Astrocyte (in vitro differentiated cells and primary cell): ENCODE data around the gene TTF2. TPM values are rescaled to one million over a fixed set of nuclear protein-coding genes. Genes with fewer than 3 reads are reported as not detected.

Experiments used
- DNase-seq: peaks from one replicate; pipeline ENCODE4 v3.0.0-alpha.2; 2010; ENCODE audit warnings: low read depth
- FAIRE-seq: peaks from 2 replicates; lab custom pipeline; 2011; peaks lifted over from hg19 to GRCh38; lab: Jason Lieb, UNC
- H2AFZ ChIP-seq: 2 replicates; pipeline ENCODE4 v1.6.0; 2012; ENCODE audit warnings: low read depth, low read length, inconsistent platforms
- H3K27ac ChIP-seq: 2 replicates; pipeline ENCODE4 v1.5.1; 2011; ENCODE audit warnings: low read depth, low read length, inconsistent platforms
- H3K27me3 ChIP-seq: 2 replicates; pipeline ENCODE4 v1.6.0; 2011; ENCODE audit warnings: low read length, inconsistent platforms; ENCODE audit not compliant: insufficient read depth
- H3K36me3 ChIP-seq: 2 replicates; pipeline ENCODE4 v1.5.1; 2011; ENCODE audit warnings: low read length, inconsistent platforms; ENCODE audit not compliant: insufficient read depth
- H3K4me1 ChIP-seq: 2 replicates; pipeline ENCODE4 v1.5.1; 2011; ENCODE audit warnings: low read length, inconsistent platforms; ENCODE audit not compliant: insufficient read depth
- H3K4me2 ChIP-seq: 2 replicates; pipeline ENCODE4 v1.6.0; 2012; ENCODE audit warnings: low read length, inconsistent platforms
- H3K4me3 ChIP-seq: 2 replicates; pipeline ENCODE4 v1.5.1; 2011; ENCODE audit warnings: low read depth, mild to moderate bottlenecking, low read length, inconsistent platforms; ENCODE audit not compliant: insufficient read depth
- H3K79me2 ChIP-seq: 2 replicates; pipeline ENCODE4 v1.6.0; 2012; ENCODE audit warnings: mild to moderate bottlenecking, low read length, inconsistent platforms; ENCODE audit not compliant: insufficient read depth
- H3K9ac ChIP-seq: 2 replicates; pipeline ENCODE4 v1.6.0; 2012; ENCODE audit warnings: mild to moderate bottlenecking, low read length, inconsistent platforms
- H3K9me3 ChIP-seq: 2 replicates; pipeline ENCODE4 v1.5.1; 2012; ENCODE audit warnings: low read depth, mild to moderate bottlenecking, low read length, inconsistent platforms; ENCODE audit not compliant: insufficient read depth
- H4K20me1 ChIP-seq: 2 replicates; pipeline ENCODE4 v1.6.0; 2012; ENCODE audit warnings: low read length, inconsistent platforms; ENCODE audit not compliant: insufficient read depth
- H3K27ac Mint-ChIP-seq: one replicate; pipeline ENCODE4 v1.8.0; 2021; ENCODE audit warnings: mild to moderate bottlenecking, mixed read lengths; ENCODE audit not compliant: unreplicated experiment
- H3K27me3 Mint-ChIP-seq: one replicate; pipeline ENCODE4 v1.8.0; 2021; ENCODE audit warnings: low read depth, mixed read lengths; ENCODE audit not compliant: unreplicated experiment
- H3K36me3 Mint-ChIP-seq: one replicate; pipeline ENCODE4 v1.8.0; 2021; ENCODE audit warnings: low read depth, mixed read lengths; ENCODE audit not compliant: unreplicated experiment
- H3K4me1 Mint-ChIP-seq: one replicate; pipeline ENCODE4 v1.8.0; 2021; ENCODE audit warnings: low read depth, mixed read lengths; ENCODE audit not compliant: unreplicated experiment
- H3K4me3 Mint-ChIP-seq: one replicate; pipeline ENCODE4 v1.8.0; 2021; ENCODE audit warnings: mild to moderate bottlenecking, moderate library complexity, mixed read lengths; ENCODE audit not compliant: unreplicated experiment
- H3K9me3 Mint-ChIP-seq: one replicate; pipeline ENCODE4 v1.8.0; 2021; ENCODE audit warnings: mild to moderate bottlenecking, mixed read lengths; ENCODE audit not compliant: unreplicated experiment
- EZH2 ChIP-seq: IDR thresholded peaks from 2 replicates; pipeline ENCODE4 v1.6.1; 2012; ENCODE audit warnings: mild to moderate bottlenecking, low read length, inconsistent platforms; ENCODE audit not compliant: insufficient read depth
- total RNA-seq: library from RNA; stranded (reverse); gene quantifications from 2 replicates; pipeline ENCODE4 v1.2.1, GENCODE V29; 2021
- TF ChIP-seq, protein P1 (sequence below): IDR thresholded peaks from 2 replicates; pipeline ENCODE4 v1.5.1; 2011; ENCODE audit warnings: low read depth, mild to moderate bottlenecking, inconsistent platforms, low read length, moderate library complexity; ENCODE audit not compliant: insufficient read depth

Gene TTF2
- total RNA-seq, 1 donor from 2014 or later, result 23.4 TPM

DNA sequence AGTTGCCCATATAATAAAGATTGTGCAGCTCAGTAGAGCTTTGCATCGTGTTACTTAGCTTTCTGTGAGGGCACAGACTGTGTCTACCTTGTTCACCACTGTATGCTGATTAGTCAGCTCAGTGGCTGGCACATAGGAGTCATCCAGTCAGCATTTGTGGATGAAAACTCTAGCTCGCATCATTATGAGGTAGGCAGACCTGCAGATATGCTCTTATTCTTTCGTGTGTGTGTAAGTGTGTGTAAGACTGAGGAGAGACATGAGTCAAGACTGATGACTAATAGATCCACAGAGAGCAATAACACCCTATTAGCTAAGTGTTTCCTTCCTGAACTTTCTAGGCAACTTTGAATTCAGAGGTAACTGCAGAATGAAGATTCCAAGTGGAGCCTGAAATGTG, 17.1 kb downstream of the TTF2 start:
- FAIRE-seq, result peak; percentile 84
- H3K4me2 ChIP-seq, result peak overlapping the region; percentile 31
- H3K36me3 Mint-ChIP-seq, result peaks cover 7% of the 10 kb centered on the region

DNA sequence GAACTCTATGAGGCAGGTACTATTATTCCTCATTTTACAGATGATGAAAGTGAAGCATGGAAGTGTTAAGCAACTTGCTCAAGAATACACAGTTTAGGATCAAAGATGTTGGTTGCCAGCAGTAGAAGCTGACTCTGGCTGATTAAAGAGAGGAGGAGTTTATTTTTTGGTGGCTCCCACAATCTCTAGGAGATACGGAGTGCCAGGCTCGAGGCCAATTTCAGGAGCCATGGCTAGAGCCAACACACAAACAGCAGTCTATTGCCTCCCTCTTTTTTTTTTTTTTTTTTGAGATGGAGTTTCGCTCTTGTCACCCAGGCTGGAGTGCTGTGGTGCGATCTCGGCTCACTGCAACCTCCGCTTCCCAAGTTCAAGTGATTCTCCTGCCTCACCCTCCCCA, 19.6 kb downstream of the TTF2 start:
- Histone ChIP-seq H3K36me3 (peaks cover 32% of the 10 kb centered on the region), H3K27me3 (no peaks in the 10 kb centered on the region), H3K79me2 (no peaks in the 10 kb centered on the region), H3K9me3 (no peaks in the 10 kb centered on the region), H4K20me1 (no peaks in the 10 kb centered on the region), H3K4me3 (no peak overlapping the region), H3K4me1 (peaks cover 14% of the 10 kb centered on the region), H3K27ac (no peak overlapping the region), H3K4me2 (no peak overlapping the region), H3K9ac (no peak overlapping the region), H2AFZ (no peak overlapping the region)
- Mint-ChIP-seq H3K4me3 (no peak overlapping the region), H3K9me3 (no peaks in the 10 kb centered on the region), H3K36me3 (peaks cover 11% of the 10 kb centered on the region), H3K4me1 (peaks cover 11% of the 10 kb centered on the region), H3K27ac (no peak overlapping the region), H3K27me3 (no peaks in the 10 kb centered on the region)
- DNase-seq, result no peak
- TF ChIP-seq EZH2, result no peak
- TF ChIP-seq, protein P1, sequence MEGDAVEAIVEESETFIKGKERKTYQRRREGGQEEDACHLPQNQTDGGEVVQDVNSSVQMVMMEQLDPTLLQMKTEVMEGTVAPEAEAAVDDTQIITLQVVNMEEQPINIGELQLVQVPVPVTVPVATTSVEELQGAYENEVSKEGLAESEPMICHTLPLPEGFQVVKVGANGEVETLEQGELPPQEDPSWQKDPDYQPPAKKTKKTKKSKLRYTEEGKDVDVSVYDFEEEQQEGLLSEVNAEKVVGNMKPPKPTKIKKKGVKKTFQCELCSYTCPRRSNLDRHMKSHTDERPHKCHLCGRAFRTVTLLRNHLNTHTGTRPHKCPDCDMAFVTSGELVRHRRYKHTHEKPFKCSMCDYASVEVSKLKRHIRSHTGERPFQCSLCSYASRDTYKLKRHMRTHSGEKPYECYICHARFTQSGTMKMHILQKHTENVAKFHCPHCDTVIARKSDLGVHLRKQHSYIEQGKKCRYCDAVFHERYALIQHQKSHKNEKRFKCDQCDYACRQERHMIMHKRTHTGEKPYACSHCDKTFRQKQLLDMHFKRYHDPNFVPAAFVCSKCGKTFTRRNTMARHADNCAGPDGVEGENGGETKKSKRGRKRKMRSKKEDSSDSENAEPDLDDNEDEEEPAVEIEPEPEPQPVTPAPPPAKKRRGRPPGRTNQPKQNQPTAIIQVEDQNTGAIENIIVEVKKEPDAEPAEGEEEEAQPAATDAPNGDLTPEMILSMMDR, result no peak
- no peak for FAIRE-seq

More for the DNA sequence above, 17.1 kb downstream of the TTF2 start:
- H3K9me3 Mint-ChIP-seq, result no peaks in the 10 kb centered on the region
- Histone ChIP-seq H3K4me3 (no peak overlapping the region), H3K9ac (no peak overlapping the region), H2AFZ (no peak overlapping the region), H3K36me3 (peaks cover 32% of the 10 kb centered on the region), H3K27ac (peak overlapping the region; percentile 58), H3K4me1 (peaks cover 14% of the 10 kb centered on the region), H4K20me1 (no peaks in the 10 kb centered on the region), H3K79me2 (no peaks in the 10 kb centered on the region), H3K9me3 (no peaks in the 10 kb centered on the region), H3K27me3 (no peaks in the 10 kb centered on the region)
- no peak for TF ChIP-seq EZH2
- TF ChIP-seq, protein P1, result no peak
- peak overlapping the region; percentile 14 for H3K4me3 Mint-ChIP-seq
- no peaks in the 10 kb centered on the region for H3K27me3 Mint-ChIP-seq
- DNase-seq, result peak; percentile 97
- H3K27ac Mint-ChIP-seq, result peak overlapping the region; percentile 93
- H3K4me1 Mint-ChIP-seq, result peaks cover 11% of the 10 kb centered on the region

DNA sequence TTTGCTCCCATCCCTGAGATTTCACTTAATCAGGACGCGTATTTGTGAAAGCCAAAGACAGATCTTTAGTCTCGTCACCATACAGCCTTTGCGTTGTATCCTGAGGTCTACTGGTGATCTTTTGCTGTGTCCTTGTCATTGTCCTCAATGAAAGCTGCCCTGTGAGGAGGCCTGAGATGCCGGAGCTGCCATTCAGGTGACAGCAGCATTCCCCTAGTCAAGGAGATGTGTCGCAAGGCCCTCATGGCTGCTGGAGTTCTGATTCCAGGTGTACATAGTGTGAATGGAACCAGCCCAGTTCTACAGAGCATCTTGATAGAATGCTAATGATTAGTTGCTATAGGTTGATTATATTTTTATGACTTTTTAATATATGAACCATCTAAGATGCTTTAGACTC, 24.1 kb downstream of the TTF2 start:
- H3K27ac Mint-ChIP-seq, result no peak overlapping the region
- H3K4me2 ChIP-seq, result no peak overlapping the region
- peaks cover 6% of the 10 kb centered on the region for H3K36me3 Mint-ChIP-seq
- no peak overlapping the region for H3K27ac ChIP-seq
- no peak for DNase-seq
- H3K4me1 ChIP-seq, result no peaks in the 10 kb centered on the region
- no peaks in the 10 kb centered on the region for H3K27me3 ChIP-seq
- H3K9me3 Mint-ChIP-seq, result no peaks in the 10 kb centered on the region
- FAIRE-seq, result no peak
- no peak overlapping the region for H3K4me3 Mint-ChIP-seq
- H3K79me2 ChIP-seq, result no peaks in the 10 kb centered on the region
- H2AFZ ChIP-seq, result no peak overlapping the region
- no peaks in the 10 kb centered on the region for H3K27me3 Mint-ChIP-seq
- H3K9ac ChIP-seq, result no peak overlapping the region
- H3K4me1 Mint-ChIP-seq, result no peaks in the 10 kb centered on the region
- no peak for TF ChIP-seq EZH2
- TF ChIP-seq, protein P1, result no peak
- H4K20me1 ChIP-seq, result no peaks in the 10 kb centered on the region
- H3K9me3 ChIP-seq, result no peaks in the 10 kb centered on the region
- peaks cover 19% of the 10 kb centered on the region for H3K36me3 ChIP-seq
- no peak overlapping the region for H3K4me3 ChIP-seq
